Heart left ventricle (tissue), 13 donors: Measurements from ENCODE around the gene AKAP8.

Experiments
- CTCF ChIP-seq, 12 donors: fragments of 200-600 bp; sonication (generic) in 4 of 12; IDR thresholded peaks; one replicate each; pipeline versions ENCODE4 v1.5.0 to v1.8.0; 2018 to 2022; ENCODE audit warnings: antibody characterized with exemption in 12 of 12, mild to moderate bottlenecking in 5 of 12
- POLR2A ChIP-seq, 2 donors: fragments of 450-650 bp; IDR thresholded peaks; one replicate each; pipeline ENCODE4 v1.6.1; 2017; ENCODE audit warnings: antibody characterized with exemption in 2 of 2, mild to moderate bottlenecking in 2 of 2, moderate library complexity in 2 of 2
- donor health status: ischemic (EF 13 %, LVEDD 7.1; RV severe dilation, severe dysfunction).
- donor health status: DM: no; HTN: yes; CAD: no.
- donor health status: DM: no; HTN: no; CAD: no.
- donor health status: ischemic (EF 25% LVEDD 6.9; RV normal size, moderate dysfunction).
- donor health status: ischemic (EF 25% LVEDD 5.7; RV mildly dilated, moderate dysfunction).
- donor health status: ischemic (EF 35%, LVEDD 5.7; RV mildly dilated, moderate dysfunction).
- donor health status: nonischemic (EF 11% LVEDD 7.7; RV severe dilation, severe dysfunction).
- donor health status: DM: yes; HTN: yes; CAD: no.
- donor health status: PGD.
- donor health status: ischemic (EF 29% LVEDD 5.4; RV normal size, mild dysfunction).
- donor health status: nonischemic (EF 23%, LVEDD 6.1; RV moderate dilation, normal function).

DNA sequence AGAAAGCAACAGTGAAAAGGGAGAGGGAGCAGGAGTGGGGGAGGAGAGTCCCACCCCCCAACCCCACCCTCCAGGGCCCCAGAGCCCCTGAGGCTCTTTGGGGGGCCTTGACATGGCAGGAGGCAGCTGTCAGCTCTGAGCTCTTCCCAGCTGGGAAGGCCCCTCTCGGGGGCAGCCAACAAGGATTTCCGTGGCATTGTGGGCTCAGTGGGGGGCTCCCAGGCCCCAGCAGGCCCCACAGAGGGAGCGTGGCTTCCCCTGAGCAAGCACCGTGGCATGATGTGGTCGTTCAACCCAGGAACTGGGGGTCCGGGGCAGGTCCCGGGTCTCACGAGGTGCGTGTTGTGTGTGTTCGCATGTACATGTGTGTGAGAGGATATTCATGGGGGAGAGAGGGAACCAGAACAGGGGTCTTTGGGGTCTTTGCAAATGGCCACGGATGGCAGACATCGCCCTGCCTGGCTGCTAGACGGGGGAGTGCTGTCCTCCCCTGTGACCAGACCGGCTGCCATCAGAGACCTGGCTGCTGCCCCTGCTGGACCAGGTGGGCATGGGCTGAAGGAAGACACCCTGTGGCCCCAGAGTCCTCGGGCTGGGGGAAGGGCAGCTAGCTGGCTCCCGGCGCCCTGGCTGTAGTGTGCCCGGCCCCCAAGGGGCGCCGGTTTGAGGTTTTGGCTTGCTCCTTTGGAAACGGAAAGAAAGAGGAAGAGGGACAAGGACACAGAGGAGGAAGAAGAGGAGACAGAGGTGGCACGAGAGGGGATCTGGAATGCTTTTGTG, 42.9 kb upstream of the AKAP8 start:
- TF ChIP-seq CTCF (IDR thresholded peaks at IDR 0.05): no peak
- TF ChIP-seq POLR2A (IDR thresholded peaks at IDR 0.05): no peak
